ENCODE measurements around the gene COX19. TPM values are rescaled to one million over a fixed set of nuclear protein-coding genes. Genes with fewer than 3 reads are reported as not detected.

The COX19 gene
- total RNA-seq, 1 experiment from 2014 or later = 14.0 TPM

GRCh38 chr7:918118-918425 lies 57.3 kb downstream of the COX19 start:
- CTCF ChIA-PET = no interaction called here
- no peak for ATAC-seq

More at GRCh38 chr7:918118-918425, 57.3 kb downstream of the COX19 start:
- Histone ChIP-seq H4K20me1 (ENCODE audit: insufficient read depth) (no peaks in the 10 kb centered on the region), H3K27ac (ENCODE audit: low read depth, low read length) (no peak overlapping the region), H3K4me3 (replicated peaks in 1 of 2; ENCODE audit: low read depth in 1 of 2, low read length in 2 of 2) (no peak overlapping the region), H3K4me2 (ENCODE audit: low read length) (no peak overlapping the region), H3K36me3 (ENCODE audit: control insufficient read depth in 1 of 2, insufficient read depth in 2 of 2, low read length in 2 of 2) (no peaks in the 10 kb centered on the region), H3K9me3 (ENCODE audit: control insufficient read depth in 1 of 2, insufficient read depth in 1 of 2, low read depth in 1 of 2, low read length in 2 of 2) (no peaks in the 10 kb centered on the region), H2AFZ (ENCODE audit: low read depth, low read length, poor library complexity, severe bottlenecking) (no peak overlapping the region), H3K9me2 (ENCODE audit: insufficient read depth) (no peaks in the 10 kb centered on the region), H3K4me1 (ENCODE audit: control insufficient read depth in 1 of 2, insufficient read depth in 2 of 2, low read length in 2 of 2) (peaks cover 4 to 8% of the 10 kb centered on the region in 2 experiments; a peak in 3 of 4 replicates), H3K79me2 (ENCODE audit: insufficient read depth, low read length) (no peaks in the 10 kb centered on the region), H3K9ac (ENCODE audit: low read length) (no peak overlapping the region), H3K27me3 (ENCODE audit: insufficient read depth, low read length) (no peaks in the 10 kb centered on the region)
- DNase-seq (ENCODE audit: low read depth, low spot score) = no peak
- TF ChIP-seq, protein P1, sequence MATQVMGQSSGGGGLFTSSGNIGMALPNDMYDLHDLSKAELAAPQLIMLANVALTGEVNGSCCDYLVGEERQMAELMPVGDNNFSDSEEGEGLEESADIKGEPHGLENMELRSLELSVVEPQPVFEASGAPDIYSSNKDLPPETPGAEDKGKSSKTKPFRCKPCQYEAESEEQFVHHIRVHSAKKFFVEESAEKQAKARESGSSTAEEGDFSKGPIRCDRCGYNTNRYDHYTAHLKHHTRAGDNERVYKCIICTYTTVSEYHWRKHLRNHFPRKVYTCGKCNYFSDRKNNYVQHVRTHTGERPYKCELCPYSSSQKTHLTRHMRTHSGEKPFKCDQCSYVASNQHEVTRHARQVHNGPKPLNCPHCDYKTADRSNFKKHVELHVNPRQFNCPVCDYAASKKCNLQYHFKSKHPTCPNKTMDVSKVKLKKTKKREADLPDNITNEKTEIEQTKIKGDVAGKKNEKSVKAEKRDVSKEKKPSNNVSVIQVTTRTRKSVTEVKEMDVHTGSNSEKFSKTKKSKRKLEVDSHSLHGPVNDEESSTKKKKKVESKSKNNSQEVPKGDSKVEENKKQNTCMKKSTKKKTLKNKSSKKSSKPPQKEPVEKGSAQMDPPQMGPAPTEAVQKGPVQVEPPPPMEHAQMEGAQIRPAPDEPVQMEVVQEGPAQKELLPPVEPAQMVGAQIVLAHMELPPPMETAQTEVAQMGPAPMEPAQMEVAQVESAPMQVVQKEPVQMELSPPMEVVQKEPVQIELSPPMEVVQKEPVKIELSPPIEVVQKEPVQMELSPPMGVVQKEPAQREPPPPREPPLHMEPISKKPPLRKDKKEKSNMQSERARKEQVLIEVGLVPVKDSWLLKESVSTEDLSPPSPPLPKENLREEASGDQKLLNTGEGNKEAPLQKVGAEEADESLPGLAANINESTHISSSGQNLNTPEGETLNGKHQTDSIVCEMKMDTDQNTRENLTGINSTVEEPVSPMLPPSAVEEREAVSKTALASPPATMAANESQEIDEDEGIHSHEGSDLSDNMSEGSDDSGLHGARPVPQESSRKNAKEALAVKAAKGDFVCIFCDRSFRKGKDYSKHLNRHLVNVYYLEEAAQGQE (IDR thresholded peaks at IDR 0.05; ENCODE audit: low read depth) = no peak
- TF ChIP-seq, protein P2, sequence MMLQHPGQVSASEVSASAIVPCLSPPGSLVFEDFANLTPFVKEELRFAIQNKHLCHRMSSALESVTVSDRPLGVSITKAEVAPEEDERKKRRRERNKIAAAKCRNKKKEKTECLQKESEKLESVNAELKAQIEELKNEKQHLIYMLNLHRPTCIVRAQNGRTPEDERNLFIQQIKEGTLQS (IDR thresholded peaks at IDR 0.05) = no peak
- no TSS peak for BruUV-seq (replicated peaks)
- POLR2A ChIA-PET = no interaction called here
- intact Hi-C loops (cut with micrococcal nuclease) = no loop called here
- RAD21 ChIA-PET (ENCODE audit: low non-redundant PET in 1 of 2, low total read pairs in 2 of 2, uncharacterized antibody in 2 of 2, unreplicated experiment in 2 of 2) = no interaction called here

Measured in HCT116 (cell line).